Coronary artery (tissue), 2 donors: ENCODE data around the gene DPP4.

Experiments used
- DNase-seq: peaks from one replicate; pipeline ENCODE4 v3.0.0-alpha.2; 2017; ENCODE audit warnings: low spot score
- H3K27ac ChIP-seq, 2 donors: fragments of 200-600 bp; sonication (generic); one replicate each; pipeline ENCODE4 v1.5.1; 2016 to 2019
- H3K4me3 ChIP-seq: fragments of 200-600 bp; sonication (generic); 2 replicates; pipeline ENCODE4 v1.5.1; 2016; ENCODE audit warnings: mild to moderate bottlenecking, moderate library complexity
- CTCF ChIP-seq: fragments of 200-600 bp; sonication (generic); IDR thresholded peaks from one replicate; pipeline ENCODE4 v1.5.1; 2019; ENCODE audit warnings: antibody characterized with exemption

DPP4 gene

GRCh38 chr2:161943011-161943410 lies 131.0 kb downstream of the DPP4 start:
- no peak overlapping the region for H3K4me3 ChIP-seq
- H3K27ac ChIP-seq = no peak overlapping the region
- no peak for TF ChIP-seq CTCF
- no peak for DNase-seq
